ENCODE measurements around the gene GDF3.

GRCh38 chr12:7732993-7733392 is 37.4 kb upstream of the GDF3 start:
- TF ChIP-seq CTCF (IDR thresholded peaks at IDR 0.05; ENCODE audit: borderline replicate concordance, extremely low read depth, low read length, poor library complexity, severe bottlenecking) (no peak), EZH2 (IDR thresholded peaks at IDR 0.05; ENCODE audit: borderline replicate concordance, low read depth, low read length, severe bottlenecking) (no peak)
